Activated CD8-positive, alpha-beta T cell treated with anti-CD3 and anti-CD28 coated beads for 36 hours (primary cell): ENCODE data around the gene NR1I3. TPM values are rescaled to one million over a fixed set of nuclear protein-coding genes. Genes with fewer than 3 reads are reported as not detected.

ENCODE experiments used
- ATAC-seq: fragments of 200-7000 bp; cut with Tn5 transposase; one replicate; pipeline ENCODE4 v1.10.0; 2021; ENCODE audit warnings: mild to moderate bottlenecking, moderate library complexity
- CTCF ChIA-PET: fragments of 350-600 bp; sonication (Branson Sonifier 250); formaldehyde crosslinking; loops from one replicate; lab custom pipeline; 2021; ENCODE audit warnings: antibody characterized with exemption; lab: Charles Lee
- POLR2A ChIA-PET: fragments of 350-600 bp; sonication (Branson Sonifier 250); formaldehyde crosslinking; loops from one replicate; lab custom pipeline; 2021; ENCODE audit warnings: antibody characterized with exemption; lab: Charles Lee
- DNase-seq: peaks from one replicate; pipeline ENCODE4 v3.0.0-alpha.2; 2020
- H3K27ac Mint-ChIP-seq: one replicate; pipeline ENCODE4 v1.8.0; 2021; ENCODE audit warnings: mild to moderate bottlenecking, mixed read lengths
- H3K27me3 Mint-ChIP-seq: one replicate; pipeline ENCODE4 v1.8.0; 2021; ENCODE audit warnings: mixed read lengths
- H3K36me3 Mint-ChIP-seq: one replicate; pipeline ENCODE4 v1.8.0; 2021; ENCODE audit warnings: low read depth, mixed read lengths
- H3K4me1 Mint-ChIP-seq: one replicate; pipeline ENCODE4 v1.8.0; 2021; ENCODE audit warnings: low read depth, mixed read lengths
- H3K4me3 Mint-ChIP-seq: one replicate; pipeline ENCODE4 v1.8.0; 2021; ENCODE audit warnings: mild to moderate bottlenecking, moderate library complexity, mixed read lengths
- H3K9me3 Mint-ChIP-seq: one replicate; pipeline ENCODE4 v1.8.0; 2021; ENCODE audit warnings: mixed read lengths
- CTCF ChIP-seq: fragments of 200-600 bp; IDR thresholded peaks from one replicate; pipeline ENCODE4 v1.8.0; 2022; ENCODE audit warnings: antibody characterized with exemption, mild to moderate bottlenecking
- intact Hi-C: fragments of 100-400 bp; cut with micrococcal nuclease; formaldehyde crosslinking; loops from one replicate; pipeline ENCODE4 v1.10.0; 2022
- total RNA-seq, 2 experiments: library from RNA; stranded (reverse); gene quantifications; one replicate each; pipeline ENCODE4 v1.2.3, GENCODE V29; 2021

The NR1I3 gene
- total RNA-seq, 2 experiments from 2014 or later = not detected

- POLR2A ChIA-PET = no interaction called here
- H3K9me3 Mint-ChIP-seq = no peaks in the 10 kb centered on the region
- H3K4me3 Mint-ChIP-seq = no peak overlapping the region
- CTCF ChIA-PET = interaction anchor here (1.3 kb wide), 1 partner anchor 10 kb away, joined by 3 read pairs; no protein-coding TSS in a partner anchor
- ATAC-seq (no peak), DNase-seq (no peak)
- H3K4me1 Mint-ChIP-seq = peaks cover 35% of the 10 kb centered on the region
- intact Hi-C loops = loop anchor here (10.0 kb wide), 1 partner anchor 109 kb away; the partner anchor contains the start of gene MPZ
- TF ChIP-seq CTCF = no peak
- H3K27me3 Mint-ChIP-seq = no peaks in the 10 kb centered on the region
- no peaks in the 10 kb centered on the region for H3K36me3 Mint-ChIP-seq
- peak overlapping the region; percentile 69 for H3K27ac Mint-ChIP-seq
Observed at GRCh38 chr1:161196111-161196510, 41.9 kb downstream of the NR1I3 start.

GRCh38 chr1:161195171-161195570 lies 42.8 kb downstream of the NR1I3 start:
- ChIA-PET CTCF (interaction anchor here (1.0 to 5.2 kb wide), 5 partner anchors 9 to 188 kb away, joined by 4 to 67 read pairs (median 43); partner anchors contain the start of genes APOA2 and TOMM40L), POLR2A (interaction anchor here (1.2 kb wide), 1 partner anchor 15 kb away, joined by 3 read pairs; no protein-coding TSS in a partner anchor)
- H3K27ac Mint-ChIP-seq = peak overlapping the region; percentile 78
- no peak overlapping the region for H3K4me3 Mint-ChIP-seq
- intact Hi-C loops = loop anchor here (10.0 kb wide), 1 partner anchor 110 kb away; the partner anchor contains the start of gene MPZ
- H3K9me3 Mint-ChIP-seq = no peaks in the 10 kb centered on the region
- ATAC-seq = no peak
- no peak for DNase-seq
- H3K27me3 Mint-ChIP-seq = no peaks in the 10 kb centered on the region
- no peaks in the 10 kb centered on the region for H3K36me3 Mint-ChIP-seq
- TF ChIP-seq CTCF = no peak
- H3K4me1 Mint-ChIP-seq = peaks cover 26% of the 10 kb centered on the region

- H3K27me3 Mint-ChIP-seq = no peaks in the 10 kb centered on the region
- ChIA-PET POLR2A (interaction anchor here (0.8 to 4.0 kb wide), 4 partner anchors 8 to 72 kb away, joined by 3 to 29 read pairs (median 4); partner anchors contain the start of genes NDUFS2 and TOMM40L), CTCF (interaction anchor here (0.6 to 5.2 kb wide), 8 partner anchors 8 to 189 kb away, joined by 3 to 76 read pairs (median 40); partner anchors contain the start of genes APOA2, NDUFS2, PPOX and TOMM40L)
- peaks cover 19% of the 10 kb centered on the region for H3K4me1 Mint-ChIP-seq
- DNase-seq (no peak), ATAC-seq (no peak)
- no peak for TF ChIP-seq CTCF
- H3K27ac Mint-ChIP-seq = no peak overlapping the region
- no peaks in the 10 kb centered on the region for H3K36me3 Mint-ChIP-seq
- no peak overlapping the region for H3K4me3 Mint-ChIP-seq
- no peaks in the 10 kb centered on the region for H3K9me3 Mint-ChIP-seq
- intact Hi-C loops = loop anchor here (10.0 kb wide), 1 partner anchor 111 kb away; the partner anchor contains the start of gene MPZ
Observed at GRCh38 chr1:161193561-161194235, 44.3 kb downstream of the NR1I3 start.

- CTCF ChIA-PET = interaction anchor here (0.6 to 5.2 kb wide), 23 partner anchors 10 to 196 kb away, joined by 3 to 76 read pairs (median 5); partner anchors contain the start of genes APOA2, FCER1G, NDUFS2 and NIT1
- Mint-ChIP-seq H3K27ac (peak overlapping the region; percentile 78), H3K4me3 (no peak overlapping the region), H3K27me3 (no peaks in the 10 kb centered on the region), H3K36me3 (no peaks in the 10 kb centered on the region), H3K4me1 (peaks cover 23% of the 10 kb centered on the region), H3K9me3 (no peaks in the 10 kb centered on the region)
- intact Hi-C loops = loop anchor here (10.0 kb wide), 1 partner anchor 112 kb away; the partner anchor contains the start of gene MPZ
- peak; percentile 81 for DNase-seq
- POLR2A ChIA-PET = interaction anchor here (0.6 to 4.0 kb wide), 7 partner anchors 9 to 45 kb away, joined by 3 to 29 read pairs (median 3); partner anchors contain the start of genes B4GALT3, NDUFS2 and NR1I3
- ATAC-seq = peak; percentile 95
- peak; percentile 92 for TF ChIP-seq CTCF
Observed at GRCh38 chr1:161192476-161193465, 45.2 kb downstream of the NR1I3 start.
